GM18526 (cell line): ENCODE data around the gene SHISA5.

Source experiments
- POLR2A ChIP-seq: IDR thresholded peaks from 3 replicates; pipeline ENCODE4 v1.6.1; 2011; ENCODE audit not compliant: insufficient read length; ENCODE audit errors: extremely low read depth

The SHISA5 gene

DNA sequence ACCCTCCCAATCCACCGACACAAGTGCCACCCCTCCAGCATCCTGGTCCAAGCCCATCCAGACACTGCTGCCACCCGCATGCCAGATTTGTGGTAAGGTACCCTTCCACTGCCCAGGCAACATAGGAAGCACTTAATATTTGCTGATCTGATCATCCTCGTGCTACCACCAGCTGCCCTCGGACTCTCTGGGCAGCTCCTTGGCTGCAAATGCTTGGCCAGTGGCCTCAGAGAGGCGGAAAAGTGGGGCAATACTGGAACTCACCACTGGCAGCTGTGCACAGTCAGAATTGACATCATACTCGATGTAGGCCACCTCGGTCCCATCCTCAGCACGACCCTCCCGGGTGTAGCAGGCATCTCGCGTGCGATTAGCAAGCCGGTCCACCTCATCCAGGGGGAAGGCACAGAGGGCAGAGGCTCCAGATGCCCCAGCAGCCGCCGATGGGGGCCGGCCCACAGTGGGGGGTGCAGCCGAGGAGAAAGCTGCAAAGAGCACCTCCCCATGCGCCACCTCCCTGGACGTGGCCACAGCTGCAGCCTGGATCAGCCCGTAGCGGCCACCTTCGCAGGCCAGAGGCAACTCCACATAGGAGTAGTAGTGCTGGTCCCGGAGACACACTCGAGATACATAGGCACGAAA, 80.6 kb downstream of the SHISA5 start:
- TF ChIP-seq POLR2A, result no peak

DNA sequence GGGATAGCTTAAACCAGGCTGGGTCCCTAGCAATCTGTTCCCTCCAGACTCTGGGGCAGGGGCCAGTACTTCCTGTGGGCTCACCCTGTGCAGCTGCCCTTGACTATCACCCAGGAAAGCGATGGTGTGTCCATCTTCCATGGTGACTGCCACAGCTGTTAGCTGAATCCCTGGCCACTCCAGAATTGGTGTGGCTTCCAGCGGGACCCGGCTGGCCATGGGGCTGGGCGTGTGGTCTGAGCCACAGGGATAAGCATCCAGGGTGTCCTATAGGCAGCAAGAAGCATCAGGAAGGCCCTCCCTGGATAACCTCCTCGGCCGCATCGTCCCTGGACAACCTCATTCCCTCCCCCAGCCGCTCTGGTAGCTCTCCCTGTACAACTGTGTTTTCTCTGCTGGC, 81.3 kb downstream of the SHISA5 start:
- TF ChIP-seq POLR2A, result no peak

- no peak for TF ChIP-seq POLR2A
Observed at GRCh38 chr3:48422272-48422671, 81.7 kb downstream of the SHISA5 start.

DNA sequence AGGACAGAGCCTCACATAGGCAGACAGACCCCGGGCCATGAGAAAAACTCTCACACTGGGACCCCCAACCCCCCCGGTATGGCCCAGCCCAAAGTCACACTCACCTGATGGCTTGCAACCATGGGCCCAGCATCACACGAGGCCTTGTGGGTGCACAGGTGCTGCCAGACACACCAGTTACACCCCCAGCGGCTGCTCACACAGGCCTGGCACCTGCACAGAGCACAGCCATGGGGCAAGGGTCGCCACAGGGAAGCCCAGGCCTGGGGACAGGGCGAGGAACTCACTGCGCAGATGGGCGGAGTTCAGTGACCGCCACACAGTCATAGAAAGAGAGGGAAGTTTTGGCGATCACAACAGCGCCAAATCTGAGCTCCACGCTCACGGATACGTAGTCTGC, 83.4 kb downstream of the SHISA5 start:
- no peak for TF ChIP-seq POLR2A

- no peak for TF ChIP-seq POLR2A
Observed at GRCh38 chr3:48419597-48419996, 84.4 kb downstream of the SHISA5 start.

DNA sequence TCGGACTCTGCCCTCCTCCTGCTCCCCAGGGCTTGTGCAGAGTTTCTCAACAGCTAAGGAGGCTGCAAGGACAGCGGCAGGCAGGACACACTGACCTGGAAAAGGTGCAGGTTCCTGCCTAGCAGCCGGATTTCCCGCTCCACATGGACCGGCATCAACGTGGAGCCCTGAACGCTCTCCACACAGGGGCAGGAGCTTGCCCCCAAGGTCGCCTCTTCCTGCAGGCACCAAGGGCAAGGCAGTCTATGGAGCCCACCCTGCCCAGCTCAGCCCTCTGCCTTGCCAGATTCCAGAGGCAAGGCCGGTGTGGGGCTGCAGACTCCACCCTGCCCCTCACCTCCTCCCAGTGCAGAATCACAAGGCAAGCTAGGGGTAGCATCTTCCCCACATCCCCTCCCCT, 84.8 kb downstream of the SHISA5 start:
- no peak for TF ChIP-seq POLR2A

DNA sequence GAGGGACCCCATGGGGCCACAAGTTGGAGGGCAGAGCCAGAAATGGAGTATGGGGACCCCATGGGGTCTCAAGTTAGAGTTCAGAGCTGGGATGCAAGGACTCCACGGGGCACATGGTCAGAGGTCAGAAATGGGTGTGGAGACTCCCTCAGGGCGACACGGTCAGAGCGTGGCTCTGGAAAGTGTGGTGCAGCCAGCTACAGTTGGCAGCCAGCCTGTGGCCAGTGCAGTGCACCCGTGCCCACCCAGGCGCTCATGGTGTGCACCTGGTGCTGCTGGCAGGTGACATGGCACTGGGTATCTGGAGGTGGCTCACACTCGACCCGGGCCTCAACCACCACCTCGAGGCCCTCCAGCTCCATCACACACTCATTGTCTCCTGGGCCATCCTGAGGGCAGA, 85.3 kb downstream of the SHISA5 start:
- no peak for TF ChIP-seq POLR2A

GRCh38 chr3:48418140-48418539, 85.8 kb downstream of the SHISA5 start:
- TF ChIP-seq POLR2A, result no peak
